PFSK-1 (cell line): ENCODE data around the gene TP63.

Source experiments
- FOXP2 ChIP-seq: optimal IDR thresholded peaks from 2 replicates; pipeline ENCODE3; 2011; ENCODE audit warnings: borderline replicate concordance, control low read depth, inconsistent platforms; ENCODE audit not compliant: insufficient read depth; ENCODE audit errors: extremely low read length, extremely low read depth
- POLR2AphosphoS5 ChIP-seq: IDR thresholded peaks from 2 replicates; pipeline ENCODE4 v1.6.1; 2012; ENCODE audit warnings: low read depth, mild to moderate bottlenecking, control low read depth, low read length, moderate library complexity
- SIN3A ChIP-seq: IDR thresholded peaks from 2 replicates; pipeline ENCODE4 v1.6.1; 2012; ENCODE audit warnings: mild to moderate bottlenecking, low read length, moderate library complexity, borderline replicate concordance; ENCODE audit not compliant: insufficient read depth
- TAF1 ChIP-seq: IDR thresholded peaks from 2 replicates; pipeline ENCODE4 v1.6.1; 2012; ENCODE audit warnings: low read length, control low read depth, borderline replicate concordance; ENCODE audit not compliant: insufficient read depth
- TF ChIP-seq, protein P1 (sequence below), 2 experiments: IDR thresholded peaks; 2 replicates each; pipeline versions ENCODE4 v1.6.1 to v1.8.0; 2011 to 2012; ENCODE audit warnings: low read depth in 2 of 2, low read length in 2 of 2, control low read depth in 1 of 2, inconsistent platforms in 1 of 2, mild to moderate bottlenecking in 1 of 2, moderate library complexity in 1 of 2; ENCODE audit not compliant: insufficient read depth in 1 of 2

TP63 gene

DNA sequence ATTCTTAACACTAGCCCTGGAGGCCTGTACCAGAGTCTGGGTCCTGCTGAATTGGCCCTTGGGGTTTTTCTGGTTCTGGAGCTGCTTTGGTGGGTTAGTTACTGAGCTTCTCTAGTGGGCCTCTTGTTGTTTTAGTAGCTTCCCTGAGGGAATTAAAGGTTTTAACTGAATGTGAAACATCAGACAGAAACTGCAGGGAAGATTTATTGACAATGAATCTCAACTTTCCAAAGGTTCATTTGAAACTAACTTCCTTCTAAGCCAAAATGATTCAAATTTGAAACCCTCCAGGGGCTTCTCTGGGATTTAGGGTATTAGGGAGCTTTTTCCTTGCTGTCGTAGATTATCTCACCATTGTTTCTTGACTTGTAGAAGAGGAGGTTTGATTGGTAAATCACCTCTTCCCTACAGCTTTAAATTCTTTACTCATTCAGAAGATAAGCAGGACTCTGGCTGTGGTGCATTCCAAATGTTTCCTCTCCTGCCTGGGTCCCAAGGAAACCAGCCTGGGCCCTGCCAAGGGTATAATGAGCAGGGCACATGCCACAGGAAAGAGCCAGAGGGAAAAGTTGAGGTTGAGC, 71.0 kb downstream of the TP63 start:
- TF ChIP-seq FOXP2, result no peak
- no peak for TF ChIP-seq SIN3A
- no peak for TF ChIP-seq TAF1
- TF ChIP-seq, protein P1, sequence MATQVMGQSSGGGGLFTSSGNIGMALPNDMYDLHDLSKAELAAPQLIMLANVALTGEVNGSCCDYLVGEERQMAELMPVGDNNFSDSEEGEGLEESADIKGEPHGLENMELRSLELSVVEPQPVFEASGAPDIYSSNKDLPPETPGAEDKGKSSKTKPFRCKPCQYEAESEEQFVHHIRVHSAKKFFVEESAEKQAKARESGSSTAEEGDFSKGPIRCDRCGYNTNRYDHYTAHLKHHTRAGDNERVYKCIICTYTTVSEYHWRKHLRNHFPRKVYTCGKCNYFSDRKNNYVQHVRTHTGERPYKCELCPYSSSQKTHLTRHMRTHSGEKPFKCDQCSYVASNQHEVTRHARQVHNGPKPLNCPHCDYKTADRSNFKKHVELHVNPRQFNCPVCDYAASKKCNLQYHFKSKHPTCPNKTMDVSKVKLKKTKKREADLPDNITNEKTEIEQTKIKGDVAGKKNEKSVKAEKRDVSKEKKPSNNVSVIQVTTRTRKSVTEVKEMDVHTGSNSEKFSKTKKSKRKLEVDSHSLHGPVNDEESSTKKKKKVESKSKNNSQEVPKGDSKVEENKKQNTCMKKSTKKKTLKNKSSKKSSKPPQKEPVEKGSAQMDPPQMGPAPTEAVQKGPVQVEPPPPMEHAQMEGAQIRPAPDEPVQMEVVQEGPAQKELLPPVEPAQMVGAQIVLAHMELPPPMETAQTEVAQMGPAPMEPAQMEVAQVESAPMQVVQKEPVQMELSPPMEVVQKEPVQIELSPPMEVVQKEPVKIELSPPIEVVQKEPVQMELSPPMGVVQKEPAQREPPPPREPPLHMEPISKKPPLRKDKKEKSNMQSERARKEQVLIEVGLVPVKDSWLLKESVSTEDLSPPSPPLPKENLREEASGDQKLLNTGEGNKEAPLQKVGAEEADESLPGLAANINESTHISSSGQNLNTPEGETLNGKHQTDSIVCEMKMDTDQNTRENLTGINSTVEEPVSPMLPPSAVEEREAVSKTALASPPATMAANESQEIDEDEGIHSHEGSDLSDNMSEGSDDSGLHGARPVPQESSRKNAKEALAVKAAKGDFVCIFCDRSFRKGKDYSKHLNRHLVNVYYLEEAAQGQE (IDR thresholded peaks at IDR 0.05; ENCODE audit: insufficient read depth in 1 of 2, low read depth in 2 of 2, low read length in 2 of 2), result no peak
- no peak for TF ChIP-seq POLR2AphosphoS5

DNA sequence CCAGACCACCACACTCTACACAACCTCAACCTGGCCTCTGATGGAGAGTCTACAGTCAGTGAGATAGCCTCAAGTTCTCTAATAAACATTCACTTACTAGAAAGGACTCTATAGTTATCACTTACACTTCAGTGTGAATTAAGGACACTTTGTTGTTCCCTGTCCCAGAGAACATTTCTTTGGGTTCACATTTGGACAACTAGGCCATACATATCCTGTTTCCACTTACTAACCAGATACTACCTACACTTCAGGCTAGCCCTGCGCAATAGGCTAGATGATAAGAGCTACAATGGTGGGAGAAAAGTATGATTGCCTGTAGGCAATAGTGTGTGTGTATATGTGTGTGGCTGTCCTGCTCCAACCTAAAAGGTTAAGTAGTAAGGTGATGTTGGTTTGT, 72.7 kb downstream of the TP63 start:
- no peak for TF ChIP-seq FOXP2
- TF ChIP-seq, protein P1 (IDR thresholded peaks at IDR 0.05; ENCODE audit: insufficient read depth in 1 of 2, low read depth in 2 of 2, low read length in 2 of 2), result no peak
- no peak for TF ChIP-seq SIN3A
- TF ChIP-seq POLR2AphosphoS5, result no peak
- no peak for TF ChIP-seq TAF1

DNA sequence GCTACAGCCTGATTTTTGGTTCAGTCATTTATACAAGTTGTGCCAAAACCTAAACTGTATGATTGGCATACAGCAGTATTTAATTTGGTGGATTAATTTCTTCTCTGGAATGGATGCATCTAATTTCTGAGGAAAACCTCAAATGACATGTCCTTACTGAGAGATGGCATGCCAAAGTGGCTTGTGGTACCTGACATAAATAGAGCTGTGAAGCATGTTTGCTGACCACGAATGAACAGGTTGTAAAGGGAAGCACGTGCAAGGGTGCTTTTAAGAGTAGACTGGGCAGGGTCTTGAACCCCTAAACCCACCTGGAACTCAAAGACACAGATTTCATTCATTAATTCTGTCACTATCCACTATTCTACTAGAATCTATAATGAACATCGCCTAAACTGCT, 77.2 kb downstream of the TP63 start:
- TF ChIP-seq POLR2AphosphoS5, result no peak
- no peak for TF ChIP-seq FOXP2
- no peak for TF ChIP-seq SIN3A
- TF ChIP-seq, protein P1 (IDR thresholded peaks at IDR 0.05; ENCODE audit: insufficient read depth in 1 of 2, low read depth in 2 of 2, low read length in 2 of 2), result no peak
- no peak for TF ChIP-seq TAF1

DNA sequence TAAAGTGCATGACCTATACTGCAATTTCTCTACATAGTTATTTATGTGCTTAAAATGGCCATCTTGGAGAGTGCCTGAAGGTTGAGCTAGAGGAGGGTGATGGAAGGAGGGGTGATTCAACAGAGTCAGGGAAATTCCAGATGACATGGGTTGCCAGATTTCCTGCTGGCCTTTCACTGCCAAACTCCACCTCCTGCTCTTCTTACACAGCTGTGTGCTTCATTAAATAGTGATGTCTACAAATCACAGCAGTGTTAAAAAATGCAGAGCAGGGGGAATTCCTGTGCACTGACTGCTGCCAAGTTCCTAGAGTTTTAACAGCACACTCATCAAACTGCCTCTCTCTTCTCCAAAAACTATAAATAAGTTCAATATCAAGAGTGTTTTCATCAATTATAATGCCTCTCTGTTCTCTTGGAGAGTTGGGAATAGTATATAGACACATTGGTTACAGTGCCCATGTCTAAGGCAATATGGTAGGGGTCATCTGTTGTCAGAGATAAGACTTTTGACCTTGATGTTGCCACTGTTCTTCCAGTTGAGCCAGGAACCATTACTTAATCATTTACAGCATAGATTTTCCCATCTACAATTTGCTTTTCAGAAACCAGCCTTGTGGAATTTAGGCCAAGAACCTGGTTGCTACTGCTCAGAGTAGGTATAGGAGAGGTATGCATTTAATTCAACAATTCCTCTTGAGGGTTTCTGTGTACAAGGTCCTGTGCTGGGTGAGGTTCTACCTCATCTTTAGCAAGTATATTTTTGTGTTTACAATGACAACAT, 79.6 kb downstream of the TP63 start:
- no peak for TF ChIP-seq TAF1
- TF ChIP-seq SIN3A, result no peak
- TF ChIP-seq, protein P1 (IDR thresholded peaks at IDR 0.05; ENCODE audit: insufficient read depth in 1 of 2, low read depth in 2 of 2, low read length in 2 of 2), result no peak
- TF ChIP-seq FOXP2, result no peak
- TF ChIP-seq POLR2AphosphoS5, result no peak

DNA sequence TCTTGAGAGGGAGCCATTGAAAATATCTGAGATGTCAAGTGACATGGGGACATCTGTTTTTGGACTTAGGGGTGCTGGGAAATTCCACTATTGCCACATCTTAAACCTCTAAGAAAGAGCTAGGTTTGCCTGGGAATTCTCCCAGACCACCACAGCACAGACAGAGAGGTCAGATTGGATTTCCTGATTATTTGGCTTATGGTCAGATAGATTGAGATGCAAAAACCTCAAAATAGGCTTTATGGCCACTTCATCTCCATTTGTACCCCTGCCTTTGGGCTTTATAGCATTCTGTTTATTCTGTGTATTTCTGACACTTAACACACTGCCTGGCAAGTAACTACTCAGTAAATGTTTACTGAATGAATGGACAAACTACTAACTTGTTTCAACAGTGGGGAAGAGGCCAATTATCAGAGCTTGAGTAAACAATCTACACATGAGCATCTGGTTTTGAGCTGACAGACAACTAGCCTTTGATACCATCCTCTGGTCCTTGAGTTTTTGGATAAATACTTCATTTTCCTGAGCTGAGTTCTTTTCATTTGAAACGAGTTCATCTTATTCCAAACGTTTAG, 81.8 kb downstream of the TP63 start:
- TF ChIP-seq, protein P1 (IDR thresholded peaks at IDR 0.05; ENCODE audit: insufficient read depth in 1 of 2, low read depth in 2 of 2, low read length in 2 of 2), result no peak
- TF ChIP-seq FOXP2 (no peak), POLR2AphosphoS5 (no peak), SIN3A (no peak), TAF1 (no peak)
